ENCODE results near the gene COL23A1. TPM values are rescaled to one million over a fixed set of nuclear protein-coding genes. Genes with fewer than 3 reads are reported as not detected.

COL23A1 gene
- total and polyA plus RNA-seq, 2 of the 8 experiments (the other 6 are each of a cell fraction or from before 2014, with no cell fraction given) = 3.1 to 4.7 TPM

- ChIA-PET CTCF (ENCODE audit: partially characterized antibody) (interaction anchor here (1.1 kb wide), 1 partner anchor 10 kb away, joined by 4 read pairs; no protein-coding TSS in a partner anchor), POLR2A (ENCODE audit: partially characterized antibody) (interaction anchor here (0.6 to 0.8 kb wide), 2 partner anchors 52 to 1283 kb away, joined by 3 read pairs; no protein-coding TSS in a partner anchor)
- no peak overlapping the region for H2BK120ac ChIP-seq (replicated peaks; ENCODE audit: low read depth, low read length)
- no peak overlapping the region for H2BK15ac ChIP-seq (ENCODE audit: low read length)
- H2AK5ac ChIP-seq (ENCODE audit: low read depth, low read length) = peak overlapping the region; percentile 32; the same call in 1 of the 2 replicates
- no peaks in the 10 kb centered on the region for H3K23me2 ChIP-seq (ENCODE audit: low read depth, low read length)
- no peaks in the 10 kb centered on the region for H3K79me1 ChIP-seq (ENCODE audit: low read depth, low read length)
- TF ChIP-seq ASH2L (IDR thresholded peaks at IDR 0.05; ENCODE audit: low read length) (peak; percentile 48), SAP30 (IDR thresholded peaks at IDR 0.05; ENCODE audit: insufficient read depth, insufficient replicate concordance, low read length) (no peak), TEAD4 (IDR thresholded peaks at IDR 0.05; ENCODE audit: low read depth, low read length) (0 out of 2 replicates have a peak, but pooled peaks have one; percentile 3)
- no peak overlapping the region for H2AFZ ChIP-seq (ENCODE audit: low read length)
- H3K9ac ChIP-seq (replicated peaks in 1 of 4; ENCODE audit: extremely low read depth in 1 of 4, low read depth in 3 of 4, low read length in 3 of 4) = no peak overlapping the region
- no peak overlapping the region for H4K5ac ChIP-seq (ENCODE audit: insufficient read length, low read depth, low read length)
- no peak overlapping the region for H4K8ac ChIP-seq (ENCODE audit: extremely low read depth, insufficient read depth, low read length)
- H3K23ac ChIP-seq (ENCODE audit: insufficient read length) = no peak overlapping the region
- H3K4me2 ChIP-seq (ENCODE audit: insufficient read depth in 1 of 2, low read depth in 2 of 2, low read length in 2 of 2) = peak overlapping the region; percentile 41 to 72
- peaks cover 0 to 35% of the 10 kb centered on the region in 2 experiments; a peak in 2 of 4 replicates for H3K79me2 ChIP-seq (ENCODE audit: control insufficient read depth in 1 of 2, insufficient read depth in 2 of 2, low read length in 2 of 2)
- peak overlapping the region; percentile 79; the same call in 1 of the 2 replicates for H2BK5ac ChIP-seq (ENCODE audit: low read depth, low read length)
- 35% methylated on average over 1 of the region's 1 CpG; no CpG with 5 or more reads in 1 of the 2 experiments for WGBS, 2 experiments (ENCODE audit: extremely low coverage in 1 of 2, insufficient coverage in 1 of 2, insufficient read length in 1 of 2, insufficient replicate concordance in 2 of 2, low coverage in 1 of 2, low lambda C conversion rate in 2 of 2, missing lambda C conversion rate in 1 of 2)
- no peak overlapping the region for H3K4ac ChIP-seq (replicated peaks; ENCODE audit: insufficient read length, low read depth, low read length)
- H3K9me3 ChIP-seq (ENCODE audit: insufficient read depth in 2 of 2, low read depth in 1 of 2, low read length in 1 of 2) = no peaks in the 10 kb centered on the region
- peaks cover 2 to 56% (median 27%) of the 10 kb centered on the region in 4 experiments; a peak in 7 of 8 replicates for H3K36me3 ChIP-seq (ENCODE audit: control insufficient read depth in 2 of 4, insufficient read depth in 4 of 4, low read length in 3 of 4)
- H3K56ac ChIP-seq (replicated peaks; ENCODE audit: insufficient read length, low read depth, low read length) = no peak overlapping the region
- no peak overlapping the region for H4K91ac ChIP-seq (replicated peaks; ENCODE audit: insufficient read length, low read length)
- no peak overlapping the region for H3K18ac ChIP-seq (ENCODE audit: extremely low read depth, low read length)
- 0 out of 2 replicates have a peak overlapping the region, but pooled peaks have one; percentile 38 for H3K27ac ChIP-seq (ENCODE audit: low read depth, low read length)
- H3K27me3 ChIP-seq (replicated peaks in 1 of 4; ENCODE audit: control insufficient read depth in 3 of 4, extremely low read depth in 1 of 4, insufficient read depth in 3 of 4, low read length in 3 of 4) = no peaks in the 10 kb centered on the region
- H3K4me3 ChIP-seq (ENCODE audit: extremely low read depth in 1 of 4, insufficient read depth in 2 of 4, low read depth in 3 of 4, low read length in 4 of 4) = peak overlapping the region in 1 of 4 experiments; percentile 17; a peak in 1 of 8 replicates
- no peak overlapping the region for H3K14ac ChIP-seq (ENCODE audit: insufficient read length)
- FAIRE-seq = no peak
- H2BK12ac ChIP-seq (ENCODE audit: low read depth, low read length) = no peak overlapping the region
- H2BK20ac ChIP-seq (ENCODE audit: low read length) = no peak overlapping the region
- H3K4me1 ChIP-seq (replicated peaks in 1 of 4; ENCODE audit: control insufficient read depth in 3 of 4, insufficient read depth in 4 of 4, low read length in 3 of 4) = peaks cover 4 to 12% (median 7%) of the 10 kb centered on the region in 4 experiments
- no peaks in the 10 kb centered on the region for H4K20me1 ChIP-seq (replicated peaks in 1 of 2; ENCODE audit: control insufficient read depth in 1 of 2, insufficient read depth in 2 of 2, low read length in 2 of 2)
- no peak for DNase-seq (ENCODE audit: low read depth in 1 of 2, low spot score in 2 of 2)
Measured at GRCh38 chr5:178619390-178619789, 29.2 kb upstream of the COL23A1 start.

Data from H1 (cell line).